K562 (cell line): ENCODE results near the gene NT5C. TPM values are rescaled to one million over a fixed set of nuclear protein-coding genes. Genes with fewer than 3 reads are reported as not detected.

ENCODE experiments used
- BCL6 ChIP-seq: fragments of 250-450 bp; sonication (Bioruptor Pico); IDR thresholded peaks from 2 replicates; pipeline ENCODE4 v1.4.0; 2020
- CAMTA2 ChIP-seq: fragments of 250-450 bp; sonication (Bioruptor Pico); conservative IDR thresholded peaks from 2 replicates; pipeline ENCODE4 v1.5.1; 2022
- CBX3 ChIP-seq, 2 experiments: IDR thresholded peaks; 1 replicate in 1 of 2; 2 replicates in 1 of 2; pipeline ENCODE4 v1.6.1; 2012; ENCODE audit warnings: inconsistent platforms in 2 of 2, low read length in 2 of 2, borderline replicate concordance in 1 of 2, control low read depth in 1 of 2
- CCAR2 ChIP-seq: fragments of 200-400 bp; formaldehyde crosslinking; IDR thresholded peaks from 2 replicates; pipeline ENCODE4 v1.6.1; 2017; ENCODE audit warnings: mild to moderate bottlenecking, low read depth, low read length
- CEBPG ChIP-seq, 3 experiments: fragments of 200-800 bp in 1 of 3; sonication (Bioruptor generic) in 1 of 3; sonication (generic) in 1 of 3; formaldehyde crosslinking in 1 of 3; IDR thresholded peaks in 2 of 3; conservative IDR thresholded peaks in 1 of 3; 2 replicates each; pipeline versions ENCODE4 v1.6.1 to v1.8.0; 2016 to 2022; ENCODE audit warnings: missing compliant biosample characterization in 2 of 3, missing genetic modification characterization in 2 of 3, mild to moderate bottlenecking in 1 of 3, missing genetic modification reagents in 1 of 3
- CHD4 ChIP-seq: fragments of 200-600 bp; sonication (generic); IDR thresholded peaks from 3 replicates; pipeline ENCODE4 v1.6.1; 2012; ENCODE audit warnings: low read depth, mild to moderate bottlenecking, mixed read lengths, low read length, inconsistent platforms; ENCODE audit not compliant: insufficient read depth, insufficient replicate concordance, poor library complexity, severe bottlenecking
- CXXC5 ChIP-seq: fragments of 250-450 bp; sonication (Bioruptor Pico); IDR thresholded peaks from 2 replicates; pipeline ENCODE4 v1.8.0; 2022; ENCODE audit warnings: inconsistent platforms, mild to moderate bottlenecking, moderate library complexity
- E4F1 ChIP-seq: fragments of 250-450 bp; sonication (Bioruptor Pico); IDR thresholded peaks from 2 replicates; pipeline ENCODE4 v1.5.0; 2021; ENCODE audit warnings: mild to moderate bottlenecking, borderline replicate concordance
- EGR1 ChIP-seq: fragments of 450-650 bp; conservative IDR thresholded peaks from 2 replicates; pipeline ENCODE4 v1.6.1; 2017; ENCODE audit warnings: mild to moderate bottlenecking
- ELF4 ChIP-seq: fragments of 450-650 bp; formaldehyde crosslinking; IDR thresholded peaks from 2 replicates; pipeline ENCODE4 v1.4.0; 2022; ENCODE audit warnings: missing genetic modification characterization
- FIP1L1 ChIP-seq: fragments of 200-400 bp; formaldehyde crosslinking; IDR thresholded peaks from 2 replicates; pipeline ENCODE4 v1.6.1; 2018; ENCODE audit warnings: mild to moderate bottlenecking, low read depth, low read length; ENCODE audit not compliant: poor library complexity, severe bottlenecking
- FUS ChIP-seq: fragments of 200-400 bp; formaldehyde crosslinking; optimal IDR thresholded peaks from 2 replicates; pipeline ENCODE3; 2017; ENCODE audit warnings: low read depth, low read length
- HCFC1 ChIP-seq: IDR thresholded peaks from 2 replicates; pipeline ENCODE4 v1.6.1; 2012; ENCODE audit warnings: low read depth, low read length, improper control_type of control experiment
- HDAC3 ChIP-seq: fragments of 450-650 bp; IDR thresholded peaks from 2 replicates; pipeline ENCODE4 v1.6.1; 2018; ENCODE audit warnings: borderline replicate concordance, mild to moderate bottlenecking, moderate library complexity; ENCODE audit not compliant: partially characterized antibody
- KAT8 ChIP-seq: fragments of 450-650 bp; IDR thresholded peaks from 2 replicates; pipeline ENCODE4 v1.6.1; 2016; ENCODE audit warnings: low read depth, mild to moderate bottlenecking
- KHSRP ChIP-seq: fragments of 450-650 bp; IDR thresholded peaks from 2 replicates; pipeline ENCODE4 v1.6.1; 2017
- NCOA6 ChIP-seq: fragments of 450-650 bp; IDR thresholded peaks from 2 replicates; pipeline ENCODE4 v1.6.1; 2017; ENCODE audit warnings: mild to moderate bottlenecking
- POLR2A ChIP-seq: fragments of 450-650 bp; conservative IDR thresholded peaks from 2 replicates; pipeline ENCODE4 v1.6.1; 2016
- PYGO2 ChIP-seq: fragments of 450-650 bp; IDR thresholded peaks from 2 replicates; pipeline ENCODE4 v1.6.1; 2016; ENCODE audit warnings: mild to moderate bottlenecking, missing genetic modification characterization, moderate library complexity, missing compliant biosample characterization
- SP1 ChIP-seq: sonication (generic); formaldehyde crosslinking; IDR thresholded peaks from 2 replicates; pipeline ENCODE4 v1.8.1; 2022; ENCODE audit warnings: mild to moderate bottlenecking, missing genetic modification reagents
- SREBF1 ChIP-seq: fragments of 150-350 bp; IDR thresholded peaks from 2 replicates; pipeline ENCODE4 v1.6.1; 2014; ENCODE audit warnings: antibody characterized with exemption, low read depth, low read length, borderline replicate concordance
- TCF7 ChIP-seq: sonication (generic); IDR thresholded peaks from 2 replicates; pipeline ENCODE4 v1.6.1; 2016; ENCODE audit warnings: antibody characterized with exemption, borderline replicate concordance
- ZNF253 ChIP-seq: fragments of 250-450 bp; sonication (Bioruptor Pico); conservative IDR thresholded peaks from 2 replicates; pipeline ENCODE4 v1.6.1; 2021; ENCODE audit warnings: mild to moderate bottlenecking
- ZNF583 ChIP-seq: fragments of 250-450 bp; sonication (Bioruptor Pico); IDR thresholded peaks from 2 replicates; pipeline ENCODE4 v1.4.0; 2020
- polyA plus RNA-seq, 8 experiments: library from polyadenylated mRNA; depleted of rRNA in 4 of 8; stranded (reverse) in 5 of 8; unstranded in 3 of 8; fragments of >200 nt; fragmentation: Nextera tagmentation in 2 of 8; fragmentation: Illumina TruSeq in 1 of 8; extraction: Ambion mirVana in 2 of 8; extraction: Trizol in 1 of 8; gene quantifications; 2 replicates each; pipeline versions ENCODE4 v1.2.1 to v1.2.3, GENCODE V29; 2011 to 2014; ENCODE audit warnings: inconsistent platforms in 1 of 8, missing spikeins in 1 of 8
- total RNA-seq, 7 experiments: library from RNA; depleted of rRNA in 6 of 7; stranded (reverse); fragments of >200 nt in 6 of 7; fragmentation: Illumina TruSeq in 2 of 7; extraction: Trizol in 2 of 7; gene quantifications; 2 replicates each; pipeline versions ENCODE4 v1.2.1 to v1.2.3, GENCODE V29; 2011 to 2021; ENCODE audit warnings: low replicate concordance in 1 of 7
- TF ChIP-seq, protein P1 (sequence below): fragments of 250-450 bp; sonication (Bioruptor Pico); IDR thresholded peaks from 2 replicates; pipeline ENCODE4 v1.9.0; 2021; ENCODE audit warnings: mild to moderate bottlenecking
- TF ChIP-seq, protein P2 (sequence below): sonication (generic); formaldehyde crosslinking; IDR thresholded peaks from 2 replicates; pipeline ENCODE4 v1.8.0; 2022; ENCODE audit warnings: mild to moderate bottlenecking, missing genetic modification reagents

NT5C gene
- total and polyA plus RNA-seq, 9 of the 15 experiments (the other 6 are each of a cell fraction or from before 2014, with no cell fraction given): 2.9 to 205 (median 45.0) TPM

DNA sequence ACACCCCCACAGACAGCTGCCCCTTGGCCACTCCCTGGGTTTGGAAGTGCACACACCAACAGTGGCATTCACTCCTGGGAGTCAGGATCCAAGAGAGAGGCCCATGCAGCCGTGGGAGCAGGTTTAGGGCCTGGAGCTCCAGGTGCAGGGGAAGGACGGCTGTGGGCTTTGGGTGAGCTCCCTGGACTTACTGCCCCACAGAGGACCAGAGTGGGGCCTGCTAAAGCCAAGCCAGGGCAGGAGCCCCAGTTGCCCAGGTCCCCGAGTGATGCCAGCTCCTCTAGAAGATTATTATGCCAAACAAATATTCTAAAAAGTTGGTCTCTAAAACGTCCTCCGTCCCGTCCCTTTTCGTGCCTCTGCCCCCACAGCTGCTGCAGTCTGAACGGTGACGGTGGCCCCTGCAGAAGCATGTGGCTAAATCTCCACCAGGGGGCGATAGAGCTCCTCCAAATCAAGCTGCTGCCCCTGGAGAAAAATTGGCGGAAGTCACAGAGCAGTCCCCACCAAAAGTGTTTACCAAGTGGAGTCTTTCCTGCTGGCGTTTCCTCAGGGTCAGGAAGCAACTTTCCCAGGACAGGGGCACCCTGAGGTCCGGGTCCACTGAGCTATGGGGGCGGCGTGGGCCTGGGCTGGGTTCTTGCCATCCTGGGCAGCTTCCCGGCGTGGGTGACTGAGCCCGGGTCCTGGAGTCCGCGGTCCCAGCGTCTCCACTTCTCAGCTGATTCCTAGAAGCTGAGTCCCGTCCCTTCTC lies 17.6 kb downstream of the NT5C start (continued):
- TF ChIP-seq SP1 (CRISPR knock-in tag) (peak; percentile 43; the same call in 1 of the 2 replicates), CEBPG (CRISPR knock-in tag; IDR thresholded peaks at IDR 0.05) (no peak), CEBPG (tag; conservative IDR thresholded peaks at IDR 0.05 in 1 of 2, IDR thresholded peaks at IDR 0.05 in 1 of 2) (no peak), CCAR2 (no peak), ZNF583 (CRISPR knock-in tag) (no peak), ZNF253 (CRISPR knock-in tag) (no peak), KAT8 (no peak), CXXC5 (CRISPR knock-in tag) (no peak), FUS (no peak), PYGO2 (no peak), NCOA6 (no peak), E4F1 (CRISPR knock-in tag) (no peak), EGR1 (peak; percentile 30; the same call in 1 of the 2 replicates), SREBF1 (no peak; the same call in 1 of the 2 replicates), CBX3 (IDR thresholded peaks at IDR 0.05; ENCODE audit: borderline replicate concordance in 1 of 2, low read length in 2 of 2) (no peak; a peak in 1 of 3 replicates), HCFC1 (no peak; the same call in 1 of the 2 replicates), BCL6 (CRISPR knock-in tag) (no peak), POLR2A (peak; percentile 44; the same call in 1 of the 2 replicates), CHD4 (no peak), HDAC3 (no peak), FIP1L1 (no peak), CAMTA2 (CRISPR knock-in tag) (no peak), KHSRP (no peak), TCF7 (no peak), ELF4 (CRISPR knock-in tag) (no peak)
- TF ChIP-seq, protein P1, sequence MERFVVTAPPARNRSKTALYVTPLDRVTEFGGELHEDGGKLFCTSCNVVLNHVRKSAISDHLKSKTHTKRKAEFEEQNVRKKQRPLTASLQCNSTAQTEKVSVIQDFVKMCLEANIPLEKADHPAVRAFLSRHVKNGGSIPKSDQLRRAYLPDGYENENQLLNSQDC (CRISPR knock-in tag): no peak
- TF ChIP-seq, protein P2, sequence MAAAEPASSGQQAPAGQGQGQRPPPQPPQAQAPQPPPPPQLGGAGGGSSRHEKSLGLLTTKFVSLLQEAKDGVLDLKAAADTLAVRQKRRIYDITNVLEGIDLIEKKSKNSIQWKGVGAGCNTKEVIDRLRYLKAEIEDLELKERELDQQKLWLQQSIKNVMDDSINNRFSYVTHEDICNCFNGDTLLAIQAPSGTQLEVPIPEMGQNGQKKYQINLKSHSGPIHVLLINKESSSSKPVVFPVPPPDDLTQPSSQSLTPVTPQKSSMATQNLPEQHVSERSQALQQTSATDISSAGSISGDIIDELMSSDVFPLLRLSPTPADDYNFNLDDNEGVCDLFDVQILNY (CRISPR knock-in tag): no peak
